Measurements from ENCODE around the gene TNFRSF13B.
"Not testable (repeated sequence)": the region's sequence is repeated elsewhere in the genome, so short reads cannot be mapped to it uniquely, and the experiment has no call there.

Gene TNFRSF13B

GRCh38 chr17:16980813-16981731 is 9.2 kb upstream of the TNFRSF13B start:
- DNase-seq = no peak

- DNase-seq = no peak
These were observed 8.1 kb upstream of the TNFRSF13B start for GRCh38 chr17:16980061-16980460.

GRCh38 chr17:16979237-16979823 is 7.4 kb upstream of the TNFRSF13B start:
- DNase-seq = not testable (repeated sequence)

- DNase-seq = no peak
These were observed 6.0 kb upstream of the TNFRSF13B start for GRCh38 chr17:16977932-16978331.

- DNase-seq = no peak
These were observed 5.0 kb upstream of the TNFRSF13B start for GRCh38 chr17:16976725-16977550.

GRCh38 chr17:16975744-16976625 is 4.1 kb upstream of the TNFRSF13B start:
- DNase-seq = no peak

- DNase-seq = no peak
These were observed 3.3 kb upstream of the TNFRSF13B start for GRCh38 chr17:16975277-16975651.

GRCh38 chr17:16974569-16975276 is 2.8 kb upstream of the TNFRSF13B start:
- DNase-seq = no peak

- no peak for DNase-seq
These were observed 2.0 kb upstream of the TNFRSF13B start for GRCh38 chr17:16973760-16974540.

GRCh38 chr17:16973043-16973442 is 1.1 kb upstream of the TNFRSF13B start:
- not testable (repeated sequence) for DNase-seq

GRCh38 chr17:16972346-16972745 is 428 bp upstream of the TNFRSF13B start:
- DNase-seq = no peak

- no peak for DNase-seq
These were observed 1.7 kb downstream of the TNFRSF13B start for GRCh38 chr17:16969931-16970906.

GRCh38 chr17:16968786-16969185 is 3.1 kb downstream of the TNFRSF13B start:
- no peak for DNase-seq

- no peak for DNase-seq
These were observed 9.1 kb downstream of the TNFRSF13B start for GRCh38 chr17:16962804-16963203.

- no peak for DNase-seq
These were observed 10.1 kb downstream of the TNFRSF13B start for GRCh38 chr17:16961792-16962191.

GRCh38 chr17:16961022-16961421 is 10.9 kb downstream of the TNFRSF13B start:
- not testable (repeated sequence) for DNase-seq

- not testable (repeated sequence) for DNase-seq
These were observed 16.9 kb downstream of the TNFRSF13B start for GRCh38 chr17:16955011-16955410.

GRCh38 chr17:16954521-16954920 is 17.4 kb downstream of the TNFRSF13B start:
- DNase-seq = no peak

GRCh38 chr17:16953841-16954240 is 18.1 kb downstream of the TNFRSF13B start:
- no peak for DNase-seq

GRCh38 chr17:16953347-16953746 is 18.6 kb downstream of the TNFRSF13B start:
- no peak for DNase-seq
